A673 (cell line): ENCODE measurements around the gene RSRC1.

ENCODE experiments used
- EZH2 ChIP-seq: fragments of 200-600 bp; sonication (generic); IDR thresholded peaks from 2 replicates; pipeline ENCODE4 v1.6.1; 2017; ENCODE audit warnings: borderline replicate concordance, low read depth, mild to moderate bottlenecking, mixed read lengths, antibody characterized with exemption, low read length; ENCODE audit not compliant: poor library complexity, severe bottlenecking
- TF ChIP-seq, protein P1 (sequence below): fragments of 300-800, 200-600 bp; sonication (generic); conservative IDR thresholded peaks from 2 replicates; pipeline ENCODE4 v1.5.1; 2017; ENCODE audit warnings: low read depth, mild to moderate bottlenecking, antibody characterized with exemption, low read length, moderate library complexity, mixed read lengths

DNA sequence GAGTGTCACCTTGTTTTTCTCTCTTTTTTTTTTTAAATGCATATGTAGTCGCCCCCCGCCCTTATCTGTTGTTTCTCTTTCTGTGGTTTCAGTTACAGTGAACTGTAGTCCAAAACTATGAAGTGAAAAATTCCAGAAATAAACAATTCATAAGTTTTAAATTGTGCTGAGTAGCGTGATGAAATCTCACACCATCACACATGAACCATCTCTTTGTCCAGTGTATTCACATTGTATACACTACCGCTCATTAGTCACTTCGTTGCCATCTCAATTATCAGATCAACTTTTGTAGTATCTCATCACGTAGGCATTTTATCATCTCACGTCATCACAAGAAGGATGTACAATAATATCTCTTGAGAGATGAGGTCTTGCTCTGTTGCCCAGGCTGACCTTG is 398.6 kb downstream of the RSRC1 start:
- TF ChIP-seq, protein P1, sequence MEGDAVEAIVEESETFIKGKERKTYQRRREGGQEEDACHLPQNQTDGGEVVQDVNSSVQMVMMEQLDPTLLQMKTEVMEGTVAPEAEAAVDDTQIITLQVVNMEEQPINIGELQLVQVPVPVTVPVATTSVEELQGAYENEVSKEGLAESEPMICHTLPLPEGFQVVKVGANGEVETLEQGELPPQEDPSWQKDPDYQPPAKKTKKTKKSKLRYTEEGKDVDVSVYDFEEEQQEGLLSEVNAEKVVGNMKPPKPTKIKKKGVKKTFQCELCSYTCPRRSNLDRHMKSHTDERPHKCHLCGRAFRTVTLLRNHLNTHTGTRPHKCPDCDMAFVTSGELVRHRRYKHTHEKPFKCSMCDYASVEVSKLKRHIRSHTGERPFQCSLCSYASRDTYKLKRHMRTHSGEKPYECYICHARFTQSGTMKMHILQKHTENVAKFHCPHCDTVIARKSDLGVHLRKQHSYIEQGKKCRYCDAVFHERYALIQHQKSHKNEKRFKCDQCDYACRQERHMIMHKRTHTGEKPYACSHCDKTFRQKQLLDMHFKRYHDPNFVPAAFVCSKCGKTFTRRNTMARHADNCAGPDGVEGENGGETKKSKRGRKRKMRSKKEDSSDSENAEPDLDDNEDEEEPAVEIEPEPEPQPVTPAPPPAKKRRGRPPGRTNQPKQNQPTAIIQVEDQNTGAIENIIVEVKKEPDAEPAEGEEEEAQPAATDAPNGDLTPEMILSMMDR = no peak
- no peak for TF ChIP-seq EZH2
